Measurements from ENCODE around the gene GPR87.

The GPR87 gene, protein sequence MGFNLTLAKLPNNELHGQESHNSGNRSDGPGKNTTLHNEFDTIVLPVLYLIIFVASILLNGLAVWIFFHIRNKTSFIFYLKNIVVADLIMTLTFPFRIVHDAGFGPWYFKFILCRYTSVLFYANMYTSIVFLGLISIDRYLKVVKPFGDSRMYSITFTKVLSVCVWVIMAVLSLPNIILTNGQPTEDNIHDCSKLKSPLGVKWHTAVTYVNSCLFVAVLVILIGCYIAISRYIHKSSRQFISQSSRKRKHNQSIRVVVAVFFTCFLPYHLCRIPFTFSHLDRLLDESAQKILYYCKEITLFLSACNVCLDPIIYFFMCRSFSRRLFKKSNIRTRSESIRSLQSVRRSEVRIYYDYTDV
- total RNA-seq: 0 reads per million in 2 donors

DNA sequence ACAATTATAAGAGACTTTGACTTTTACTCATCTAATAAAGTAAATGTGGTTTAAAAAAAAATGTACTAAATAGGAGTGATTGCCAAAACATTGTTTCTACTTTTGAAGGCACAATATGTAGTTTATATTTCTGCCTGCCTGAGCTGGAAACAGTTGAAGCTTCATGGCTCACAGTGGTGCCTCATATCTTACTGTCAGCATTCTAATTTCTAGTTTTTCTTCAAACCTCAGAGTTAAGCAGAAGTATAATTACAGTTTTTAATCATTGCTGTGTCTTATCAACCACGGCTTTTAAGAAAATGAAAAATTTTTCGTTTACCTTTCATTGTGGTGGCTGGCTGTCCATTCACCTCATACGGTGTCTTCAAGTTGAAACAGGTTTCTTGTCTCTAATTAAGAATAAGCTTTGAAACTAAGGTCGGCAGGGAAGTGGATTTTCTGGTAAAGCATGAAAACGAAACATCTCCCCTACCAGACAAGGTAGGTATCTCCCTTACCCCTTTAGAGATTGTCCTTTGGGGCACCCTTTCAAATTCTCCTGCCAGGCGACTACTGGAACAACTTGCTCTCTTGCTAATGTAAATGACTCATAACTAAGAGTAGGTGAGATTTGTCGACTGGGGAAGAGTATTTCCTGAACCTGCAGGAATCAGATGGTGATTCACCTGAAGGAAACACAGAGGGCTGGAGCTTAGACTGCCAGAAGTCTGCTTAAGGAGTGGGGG is at the start of gene GPR87:
GPR87 (minus strand) TSS at position 554 of the 725 bp plus-strand sequence. CDS start 16,720 bp downstream, outside the sequence.
- DNase-seq: no peak

DNA sequence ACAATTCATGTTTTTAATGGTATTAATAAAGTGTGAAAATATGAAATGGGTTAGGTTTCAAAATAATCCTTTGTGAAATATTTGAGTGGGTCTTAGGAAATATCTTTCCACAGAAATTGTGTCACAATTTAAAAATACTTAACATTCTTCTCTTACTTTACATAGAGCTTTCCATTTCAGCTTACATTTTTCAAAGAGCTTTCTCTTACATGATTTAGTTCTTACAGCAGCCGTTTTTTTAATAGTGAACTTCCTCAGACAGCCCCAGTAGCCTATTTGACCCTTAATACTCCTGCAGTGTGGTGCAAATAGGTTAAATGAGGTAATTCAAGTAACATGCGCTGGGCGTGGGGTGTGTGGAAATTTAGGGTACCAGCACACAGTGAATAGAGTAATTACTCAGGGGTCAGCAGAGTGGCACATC is 46.1 kb upstream of the GPR87 start:
- no peak for DNase-seq

DNA sequence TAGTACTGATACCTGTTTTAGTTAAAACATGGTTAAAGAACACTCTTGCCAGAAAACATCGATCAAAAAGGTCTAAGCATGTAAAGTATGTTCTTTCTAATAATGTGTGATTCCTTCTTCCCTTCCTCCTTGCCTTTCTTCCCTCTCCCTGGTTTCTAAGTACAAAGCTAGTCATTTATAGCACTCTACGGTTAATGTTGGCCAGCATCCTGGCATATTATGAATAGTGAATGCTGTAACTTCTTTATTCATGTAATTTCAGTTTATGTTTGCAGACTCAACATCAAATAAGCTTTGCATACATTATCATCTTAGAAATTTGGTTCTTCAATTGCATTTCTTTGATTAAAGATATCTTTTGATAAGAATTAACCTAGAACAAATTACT is 40.8 kb upstream of the GPR87 start:
- no peak for DNase-seq

DNA sequence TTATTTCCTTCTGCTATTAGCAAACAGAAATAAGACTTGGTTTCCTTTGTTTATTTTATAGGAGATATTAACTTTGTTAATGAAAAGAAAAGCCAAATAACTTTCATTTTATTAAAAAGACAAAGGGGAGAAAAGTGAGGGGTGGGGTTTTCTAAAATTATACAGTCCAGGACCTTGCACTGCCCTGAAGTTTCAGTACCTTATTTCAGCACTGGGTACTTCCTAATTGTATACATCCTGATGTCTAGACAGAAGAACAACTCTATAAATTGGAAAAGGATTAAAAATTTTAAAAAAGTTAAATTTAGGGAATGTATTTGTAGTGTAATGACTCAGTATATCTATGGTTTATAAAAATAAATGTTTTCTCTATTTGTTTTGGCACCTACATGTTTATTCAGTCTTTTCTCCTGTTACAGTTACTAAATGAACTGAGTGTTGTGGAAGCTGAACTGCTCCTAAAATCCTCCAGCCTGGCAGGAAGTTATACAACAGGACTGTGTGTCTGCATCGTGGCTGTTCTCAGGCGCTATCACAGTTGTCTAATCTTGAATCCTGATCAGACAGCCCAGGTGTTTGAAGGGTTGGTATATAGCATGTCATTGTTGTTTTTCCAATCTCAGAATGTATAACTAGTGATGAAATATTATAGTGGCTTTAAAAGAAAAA is 40.3 kb upstream of the GPR87 start:
- no peak for DNase-seq

DNA sequence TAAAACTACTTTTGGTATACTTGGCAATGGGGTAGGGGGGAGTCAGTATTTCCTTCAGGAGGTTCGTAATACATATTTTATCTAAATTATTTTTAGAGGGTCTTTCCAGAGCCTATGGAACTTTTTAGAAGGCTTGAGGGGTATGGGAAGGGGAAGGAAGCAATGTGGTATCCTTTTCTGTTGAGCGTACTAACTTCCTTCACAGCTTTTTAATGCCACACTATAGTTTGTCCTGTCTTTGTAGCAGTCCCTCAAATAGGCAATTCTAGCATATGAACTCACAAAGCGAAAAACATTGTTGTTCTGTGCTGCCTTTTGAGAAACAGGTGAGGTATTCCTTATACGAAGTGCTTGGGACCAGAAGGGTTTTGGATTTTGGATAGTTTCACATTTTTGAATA is 35.0 kb upstream of the GPR87 start:
- no peak for DNase-seq

DNA sequence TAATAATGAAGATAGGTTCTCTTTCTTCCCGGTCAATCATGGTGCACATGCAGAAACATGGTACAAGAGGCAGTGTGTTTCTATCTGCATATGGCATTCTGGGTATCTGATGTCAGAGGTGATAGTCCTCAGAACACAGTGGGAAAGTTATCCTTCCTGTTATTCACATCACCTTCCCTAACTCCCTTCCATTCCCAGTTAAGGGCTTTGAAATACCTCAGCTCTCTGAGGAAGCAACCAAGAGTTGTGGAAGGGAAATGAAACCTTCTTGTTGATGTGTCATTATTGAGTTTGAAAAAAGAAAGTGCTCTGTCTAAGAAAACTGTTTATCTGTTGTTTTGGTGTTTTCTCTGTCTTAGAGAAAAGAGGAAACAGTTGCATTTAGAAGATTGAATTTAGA is 34.6 kb upstream of the GPR87 start:
- no peak for DNase-seq

DNA sequence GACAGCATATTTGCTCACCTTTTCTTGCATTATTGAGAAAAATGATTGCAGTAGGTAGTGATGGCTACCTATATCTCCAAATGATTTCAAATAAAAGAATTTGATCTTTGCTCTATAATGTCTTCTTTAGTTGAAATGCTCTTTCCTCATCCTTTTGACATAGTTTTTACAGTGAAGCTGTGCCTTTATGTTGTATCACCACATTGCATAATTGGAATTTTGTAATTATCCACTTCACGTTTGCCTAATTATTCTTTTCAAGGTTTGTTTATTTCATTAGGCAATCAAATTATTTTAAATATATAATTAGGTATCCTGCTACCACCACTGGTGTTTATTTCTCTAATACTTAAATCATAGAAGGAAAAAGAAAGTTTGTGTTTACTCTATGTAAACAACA is 34.0 kb upstream of the GPR87 start:
- DNase-seq: no peak

DNA sequence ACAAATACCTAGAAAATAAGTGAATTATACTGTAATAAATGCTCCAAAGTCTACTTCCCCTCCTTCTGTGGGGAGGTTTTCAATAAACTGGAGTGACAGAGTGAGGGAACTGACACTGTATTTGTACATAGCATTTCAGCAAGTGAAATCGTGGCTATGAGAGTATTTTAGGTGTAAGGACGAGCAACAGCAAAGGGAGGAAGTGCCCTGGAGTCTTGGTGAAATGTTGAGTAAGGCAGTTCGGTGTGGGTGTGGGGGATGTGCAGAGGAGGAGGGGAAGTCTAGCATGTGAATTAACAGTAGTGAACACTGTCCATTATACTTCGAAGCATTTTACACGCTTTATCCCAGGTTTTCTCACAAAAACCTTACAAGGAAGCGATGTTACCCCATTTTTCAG is 30.8 kb upstream of the GPR87 start:
- no peak for DNase-seq

DNA sequence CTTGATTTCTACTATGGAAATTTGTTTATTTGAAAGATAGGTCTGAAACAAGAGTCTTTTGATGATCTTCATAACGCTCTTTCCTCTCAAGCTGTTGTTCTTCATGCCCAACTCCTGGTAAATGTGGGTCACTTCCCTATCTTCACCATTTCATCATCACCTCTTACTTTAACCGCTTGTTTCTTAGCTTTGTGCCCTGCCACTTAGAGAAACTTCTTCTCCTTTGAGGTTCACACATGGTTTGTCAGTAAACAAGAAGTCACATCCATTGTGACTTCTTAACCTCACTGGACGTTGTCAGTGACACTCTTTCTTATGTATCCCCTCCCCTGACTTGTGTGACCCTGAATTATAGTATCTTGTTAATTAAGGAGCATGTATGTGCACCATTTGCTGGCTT is 29.7 kb upstream of the GPR87 start:
- DNase-seq: no peak

DNA sequence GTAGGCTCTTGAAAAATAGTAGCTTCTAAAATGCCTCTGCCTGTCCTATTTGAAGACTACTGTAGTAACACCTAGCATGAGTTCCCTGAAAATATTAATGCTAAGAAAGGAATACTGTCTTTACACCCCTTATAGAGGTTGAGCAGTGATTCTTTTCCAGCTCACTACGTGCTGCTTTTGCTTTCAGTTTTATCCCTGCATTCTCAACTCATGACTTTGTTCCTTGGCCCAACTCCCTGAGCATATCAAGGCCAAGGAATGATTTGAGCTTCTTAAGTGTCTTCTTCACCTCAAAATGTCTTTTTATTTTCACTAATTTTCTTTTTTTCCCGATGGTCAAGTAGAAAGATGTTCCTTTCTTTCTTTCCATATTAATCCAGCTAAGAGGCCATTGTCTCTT is 29.2 kb upstream of the GPR87 start:
- no peak for DNase-seq

DNA sequence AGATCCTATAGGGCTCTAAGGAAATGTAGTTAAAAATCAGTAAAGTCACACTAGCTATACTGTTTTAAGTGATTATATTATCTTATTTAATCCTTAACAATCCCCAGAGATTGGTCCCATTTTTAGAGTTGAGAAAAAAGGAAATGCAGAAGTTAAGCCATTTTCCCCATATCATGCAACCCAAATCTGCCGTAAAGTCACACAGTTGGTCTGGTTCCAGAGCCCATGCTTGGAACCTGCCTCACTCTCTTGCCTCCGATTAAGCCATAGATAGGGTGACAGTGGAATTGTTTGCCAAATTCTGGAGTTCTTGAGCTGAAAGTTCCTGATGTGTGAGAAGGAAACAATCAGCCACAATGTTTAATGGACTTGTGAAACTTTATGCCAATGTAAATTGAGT is 15.1 kb upstream of the GPR87 start:
- no peak for DNase-seq

DNA sequence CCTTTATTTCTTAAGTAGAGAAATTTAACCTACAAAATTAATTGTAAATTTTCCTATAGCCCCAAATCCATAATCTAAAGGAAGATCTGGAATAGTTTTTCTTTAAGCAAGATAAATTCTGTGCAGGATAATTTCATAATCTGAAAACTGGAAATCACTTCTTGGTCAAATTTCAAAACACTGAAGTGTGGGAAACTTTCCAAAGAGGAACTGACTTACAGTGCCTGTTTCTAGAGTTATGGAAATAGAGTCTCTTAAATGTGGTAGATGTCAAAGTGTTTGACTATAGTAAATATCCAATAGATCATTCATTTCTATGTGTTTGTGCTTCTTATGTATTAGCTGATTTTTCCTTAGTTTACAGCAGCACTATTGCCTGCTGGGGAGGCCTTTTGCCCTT is 14.3 kb upstream of the GPR87 start:
- DNase-seq: no peak

DNA sequence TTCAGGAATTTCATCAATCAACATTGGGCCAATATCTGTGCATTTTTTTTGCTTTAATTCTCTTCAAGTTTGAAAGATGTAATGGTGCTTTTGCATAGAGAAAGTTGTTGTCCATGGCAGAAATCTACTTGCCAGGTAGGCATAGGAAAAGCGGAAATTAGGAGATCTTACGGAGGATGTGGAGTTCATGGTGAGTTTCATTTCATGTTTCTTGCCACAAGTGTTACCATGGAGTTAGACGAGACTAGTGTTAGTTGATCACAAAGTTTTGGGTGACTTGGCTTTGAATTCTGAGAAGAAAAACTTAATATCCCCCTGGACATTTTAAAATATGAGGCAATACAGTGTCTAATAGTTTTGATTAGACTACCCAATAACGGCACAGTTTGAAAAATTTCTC is 13.8 kb upstream of the GPR87 start:
- DNase-seq: no peak

DNA sequence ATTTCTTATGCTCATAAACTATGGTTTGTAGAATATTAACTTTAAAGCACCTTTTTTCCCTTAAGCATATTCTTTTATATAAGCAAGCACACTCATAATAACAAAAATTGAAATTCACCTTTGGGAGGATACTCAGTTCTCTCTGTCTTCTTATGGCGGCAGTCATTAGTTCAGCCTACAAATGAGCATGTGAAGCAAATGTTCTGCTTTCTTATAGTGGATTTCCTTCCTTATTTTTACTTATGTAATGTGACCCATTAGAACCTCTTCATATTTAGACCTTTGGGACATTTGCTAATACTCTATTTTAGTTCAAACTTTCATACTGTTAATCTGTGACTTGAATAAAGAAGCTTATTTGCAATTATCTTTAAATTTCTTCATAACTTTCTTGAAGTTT is 12.7 kb upstream of the GPR87 start, which contains the start of gene P2RY13:
P2RY13 (minus strand) TSS at position 187 of the 400 bp plus-strand sequence; CDS start at position 166, 21 bp downstream.
- no peak for DNase-seq

DNA sequence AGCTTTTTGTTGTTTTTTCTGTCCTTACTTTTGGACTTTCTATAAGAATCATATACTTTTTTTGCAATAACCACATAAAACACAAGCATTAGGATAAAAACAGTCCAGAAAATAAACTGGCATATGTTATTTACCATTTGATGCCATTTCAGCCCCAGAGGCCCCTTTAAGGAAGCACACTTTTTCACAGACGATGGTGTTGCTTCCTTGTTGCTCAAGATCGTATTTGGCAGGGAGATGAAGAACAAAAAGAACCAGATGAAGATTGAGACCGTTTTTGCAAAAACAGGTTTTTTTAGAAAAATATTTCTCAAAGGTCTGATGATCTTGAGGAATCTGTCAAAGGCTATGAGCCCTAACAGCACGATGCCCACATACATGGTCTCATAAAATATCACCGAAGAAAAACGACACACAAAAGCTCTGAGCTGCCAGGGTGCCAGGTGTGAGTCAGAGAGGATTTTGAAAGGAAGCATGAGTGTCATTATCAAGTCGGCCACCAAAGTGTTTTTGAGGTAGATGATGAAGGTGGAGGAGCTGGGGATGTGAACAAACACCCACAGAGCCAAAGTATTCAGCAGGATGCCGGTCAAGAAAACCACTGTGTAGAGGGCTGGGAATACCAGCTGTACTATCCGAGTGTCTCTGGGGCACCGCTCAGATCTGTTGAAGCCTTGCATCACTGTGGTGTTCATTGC is 11.8 kb upstream of the GPR87 start:
- no peak for DNase-seq

DNA sequence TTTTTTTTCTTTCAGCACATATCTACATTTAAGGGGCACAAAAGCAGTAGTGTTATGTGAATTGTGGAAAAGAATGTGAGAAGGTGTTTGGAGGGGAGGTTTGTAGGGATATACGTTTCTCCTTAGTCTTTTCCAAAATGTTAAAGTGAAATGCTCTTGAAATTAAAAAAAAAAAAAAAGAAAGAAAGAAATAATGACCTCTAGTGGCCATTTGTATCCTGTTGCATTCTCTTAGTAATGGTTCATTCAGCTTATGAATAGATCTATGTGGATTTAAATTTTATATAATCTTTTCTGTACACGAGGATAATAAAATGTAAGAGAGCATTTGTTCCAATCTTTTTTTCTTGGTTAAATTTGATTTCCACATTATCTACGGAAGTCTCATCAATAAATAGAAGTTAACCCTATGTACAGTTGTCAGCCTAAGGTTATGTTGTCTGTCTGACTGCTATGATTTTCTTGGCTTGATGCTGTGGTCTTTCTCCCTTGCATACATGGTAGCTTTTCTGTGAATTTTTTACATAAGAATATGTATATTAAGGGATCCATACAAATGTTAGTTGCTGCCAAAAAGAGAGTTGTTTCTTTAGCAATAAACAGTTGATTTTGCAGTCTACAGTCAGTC is 11.1 kb upstream of the GPR87 start:
- no peak for DNase-seq

DNA sequence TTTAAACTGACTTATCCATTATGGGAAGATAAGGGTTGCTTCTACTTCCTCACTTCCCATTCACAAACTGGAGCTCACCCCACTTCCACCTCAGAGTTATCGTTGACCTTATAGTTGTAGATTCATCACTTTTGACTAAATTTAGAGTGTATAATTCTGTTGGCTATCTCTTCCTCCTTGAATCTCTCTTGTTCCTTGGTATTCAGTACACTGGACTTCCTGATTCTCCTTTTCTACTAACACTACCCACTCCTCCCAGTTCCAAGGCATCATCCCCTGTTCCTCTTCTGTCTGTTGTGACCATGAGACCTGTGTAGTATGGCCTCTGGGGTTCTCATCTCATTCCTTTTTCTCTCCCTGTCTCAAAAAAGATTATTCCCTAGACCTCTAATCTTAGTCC is 5.9 kb upstream of the GPR87 start:
- no peak for DNase-seq

DNA sequence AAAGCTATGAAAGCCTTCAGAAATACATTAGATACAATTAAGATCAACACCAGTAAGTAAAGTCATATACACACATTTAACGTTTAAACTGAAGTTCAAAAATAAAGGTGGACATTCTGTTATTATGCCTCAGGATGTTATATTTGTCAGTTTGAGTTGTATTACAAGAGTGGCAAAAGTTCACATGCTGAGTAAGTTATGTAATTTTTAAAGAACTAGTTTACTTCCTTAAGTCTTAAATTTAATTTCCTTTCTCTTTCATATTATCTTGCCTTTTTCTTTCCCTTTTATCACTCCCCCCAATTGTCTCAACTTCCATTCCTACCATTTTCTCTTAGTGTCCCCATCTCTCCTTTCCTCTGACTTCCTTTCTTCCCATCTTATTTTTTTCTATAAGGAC is 4.9 kb upstream of the GPR87 start:
- no peak for DNase-seq

DNA sequence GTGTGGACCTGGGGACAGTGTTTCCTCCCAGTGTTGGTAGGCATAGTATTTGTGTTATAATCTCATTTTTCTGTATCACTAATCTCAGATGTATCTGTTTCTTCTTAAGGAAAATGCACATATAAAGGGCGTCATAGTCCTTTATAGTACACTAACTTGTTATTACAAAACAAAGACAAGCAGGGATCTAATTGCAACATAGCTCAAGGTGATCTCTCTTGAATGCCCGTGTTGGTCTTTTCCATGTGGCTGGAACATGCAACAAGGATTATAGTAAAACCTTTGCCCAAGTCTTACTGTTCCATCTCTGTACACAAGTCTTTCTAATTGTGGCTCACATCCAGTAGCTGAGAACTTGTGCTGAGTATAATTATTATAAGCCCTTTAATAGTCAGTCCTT is 3.5 kb upstream of the GPR87 start:
- no peak for DNase-seq

DNA sequence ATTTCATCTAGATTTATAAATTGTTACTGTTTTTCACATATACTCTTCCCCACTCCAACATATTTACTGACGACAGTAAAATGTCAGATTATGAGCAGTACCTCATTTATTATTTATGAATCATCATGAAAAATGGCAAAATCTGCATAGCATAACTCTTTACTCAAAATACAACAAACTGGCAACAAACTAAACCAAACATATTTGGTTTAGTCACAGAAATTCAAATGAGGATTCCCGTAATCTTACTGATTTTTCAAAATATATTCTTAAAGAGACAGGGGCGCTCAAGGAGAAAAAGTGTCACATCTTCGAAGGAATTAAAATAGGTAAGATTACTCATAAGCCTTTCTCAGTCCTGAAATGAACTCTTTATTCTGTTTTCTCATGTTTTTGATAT is 3.0 kb upstream of the GPR87 start:
- no peak for DNase-seq

DNA sequence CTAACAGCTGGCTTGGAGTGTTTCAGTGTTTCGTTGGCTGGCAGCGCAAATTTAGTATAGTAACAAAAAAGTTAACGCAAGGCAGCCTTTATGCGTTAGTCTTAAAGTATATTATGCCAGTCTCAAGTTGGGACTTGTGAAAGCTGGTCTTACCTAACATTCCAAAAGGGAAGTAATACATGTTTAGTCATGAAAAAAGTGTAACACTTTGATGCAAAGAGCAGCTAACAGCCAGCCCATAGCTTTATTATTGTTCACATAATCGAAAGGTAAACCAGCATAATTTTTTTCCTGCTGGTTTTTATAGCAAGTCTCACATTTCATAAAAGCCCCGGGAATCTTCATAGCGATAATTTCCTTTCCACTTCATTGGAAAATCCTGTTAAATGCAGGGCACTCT is 2.4 kb upstream of the GPR87 start:
- DNase-seq: no peak

DNA sequence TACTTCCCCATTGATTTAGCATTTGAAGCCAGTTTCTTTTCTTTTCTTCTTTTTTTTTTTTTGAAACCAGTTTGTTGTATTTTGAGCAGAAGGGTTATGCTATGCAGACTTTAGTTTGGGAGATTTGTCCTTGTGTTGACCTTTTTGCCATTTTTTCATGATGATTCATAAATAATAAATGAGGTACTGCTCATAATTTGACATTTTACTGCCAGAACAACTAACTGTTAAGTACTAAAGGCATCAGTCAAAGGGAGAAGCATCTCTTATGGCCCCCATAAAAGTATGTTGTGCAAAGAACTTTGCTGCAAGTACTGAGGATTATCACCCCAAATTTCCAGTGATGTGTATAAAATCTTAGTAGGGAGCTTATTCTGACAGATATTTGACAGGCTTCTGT is 1.7 kb upstream of the GPR87 start:
- no peak for DNase-seq

DNA sequence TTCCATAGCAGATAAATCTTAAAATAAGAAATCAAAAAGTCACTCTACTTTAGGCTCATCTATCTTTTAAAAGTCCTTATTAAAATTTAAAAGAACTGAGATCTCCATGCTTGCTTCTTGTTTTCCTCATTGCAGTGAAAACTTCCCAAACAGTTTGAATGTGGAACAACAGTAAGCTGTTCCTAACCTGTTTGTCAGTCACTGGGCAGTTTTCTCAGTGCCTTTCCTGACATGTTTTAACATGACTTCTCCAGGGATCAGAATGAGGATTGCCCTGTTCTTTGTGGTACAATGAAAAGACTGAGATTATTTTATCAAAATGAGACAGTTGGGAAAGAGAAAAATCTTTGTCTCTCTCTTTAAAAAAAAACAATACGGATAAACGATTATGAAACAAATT is 774 bp downstream of the GPR87 start:
- no peak for DNase-seq

Data from T-helper 9 cell (primary cell).